ENCODE measurements around the gene CDCA5.
A peak's percentile ranks its signal among the peaks of the same experiment; 100 is the strongest.

CDCA5 gene

GRCh38 chr11:65112546-65113360 lies 28.9 kb upstream of the CDCA5 start:
- DNase-seq (ENCODE audit: insufficient read length, low spot score), result peak; percentile 55
- TF ChIP-seq, protein P1, sequence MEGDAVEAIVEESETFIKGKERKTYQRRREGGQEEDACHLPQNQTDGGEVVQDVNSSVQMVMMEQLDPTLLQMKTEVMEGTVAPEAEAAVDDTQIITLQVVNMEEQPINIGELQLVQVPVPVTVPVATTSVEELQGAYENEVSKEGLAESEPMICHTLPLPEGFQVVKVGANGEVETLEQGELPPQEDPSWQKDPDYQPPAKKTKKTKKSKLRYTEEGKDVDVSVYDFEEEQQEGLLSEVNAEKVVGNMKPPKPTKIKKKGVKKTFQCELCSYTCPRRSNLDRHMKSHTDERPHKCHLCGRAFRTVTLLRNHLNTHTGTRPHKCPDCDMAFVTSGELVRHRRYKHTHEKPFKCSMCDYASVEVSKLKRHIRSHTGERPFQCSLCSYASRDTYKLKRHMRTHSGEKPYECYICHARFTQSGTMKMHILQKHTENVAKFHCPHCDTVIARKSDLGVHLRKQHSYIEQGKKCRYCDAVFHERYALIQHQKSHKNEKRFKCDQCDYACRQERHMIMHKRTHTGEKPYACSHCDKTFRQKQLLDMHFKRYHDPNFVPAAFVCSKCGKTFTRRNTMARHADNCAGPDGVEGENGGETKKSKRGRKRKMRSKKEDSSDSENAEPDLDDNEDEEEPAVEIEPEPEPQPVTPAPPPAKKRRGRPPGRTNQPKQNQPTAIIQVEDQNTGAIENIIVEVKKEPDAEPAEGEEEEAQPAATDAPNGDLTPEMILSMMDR (IDR thresholded peaks at IDR 0.05; ENCODE audit: insufficient read depth, missing control alignments), result peak; percentile 69
- no peak for FAIRE-seq

DNA sequence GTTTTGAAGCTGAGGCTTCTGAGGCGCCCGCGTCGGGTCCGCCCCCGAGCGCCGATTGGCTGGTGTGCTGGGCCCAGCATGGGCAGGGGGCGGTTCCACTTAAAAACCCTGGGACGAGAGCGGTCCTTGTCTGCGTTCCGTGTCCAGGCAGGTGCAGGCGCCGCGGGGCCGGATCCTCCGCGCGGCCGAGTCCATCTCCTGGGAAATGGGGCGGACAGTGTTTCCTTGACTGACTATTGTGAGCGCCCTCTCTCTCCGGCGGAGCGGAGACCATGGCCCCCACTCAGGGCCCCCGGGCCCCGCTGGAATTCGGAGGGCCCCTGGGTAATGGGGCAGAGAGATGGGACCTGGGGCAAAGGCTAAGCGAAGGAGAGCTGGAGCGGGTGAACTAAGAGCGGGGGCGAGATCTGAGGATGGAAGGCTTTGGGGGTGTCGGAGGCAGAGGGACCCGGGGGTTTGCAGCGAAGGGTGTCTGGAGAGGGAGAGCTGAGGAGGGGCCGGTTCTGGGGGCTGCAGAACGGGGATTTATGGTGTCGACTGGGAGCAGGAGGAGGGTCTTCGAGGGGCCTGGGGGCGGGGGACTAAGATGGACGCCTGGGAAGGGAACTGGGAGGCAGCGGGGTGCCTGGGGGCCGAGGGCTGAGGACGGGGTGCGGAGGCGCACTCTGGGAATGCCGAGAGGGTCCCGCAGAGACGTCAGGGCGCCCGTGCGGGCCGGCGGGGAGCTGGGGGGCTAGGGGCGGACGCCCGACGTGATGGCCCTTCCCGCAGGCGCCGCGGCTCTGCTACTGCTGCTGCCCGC lies 28.1 kb upstream of the CDCA5 start, which contains the start of gene TM7SF2:
TSS of gene TM7SF2 (plus strand) at position 129 of the 802 bp plus-strand sequence. CDS start at position 273, 144 bp downstream.
- TF ChIP-seq, protein P1 (IDR thresholded peaks at IDR 0.05; ENCODE audit: insufficient read depth, missing control alignments), result no peak
- FAIRE-seq, result no peak
- DNase-seq (ENCODE audit: insufficient read length, low spot score), result peak; percentile 96

- FAIRE-seq (no peak), DNase-seq (ENCODE audit: insufficient read length, low spot score) (no peak)
- TF ChIP-seq, protein P1 (IDR thresholded peaks at IDR 0.05; ENCODE audit: insufficient read depth, missing control alignments), result no peak
Observed at GRCh38 chr11:65111159-65111743, 27.4 kb upstream of the CDCA5 start.

- FAIRE-seq (no peak), DNase-seq (ENCODE audit: insufficient read length, low spot score) (peak; percentile 83)
- TF ChIP-seq, protein P1 (IDR thresholded peaks at IDR 0.05; ENCODE audit: insufficient read depth, missing control alignments), result peak; percentile 75
Observed at GRCh38 chr11:65110354-65110861, 26.6 kb upstream of the CDCA5 start.

- FAIRE-seq, result no peak
- TF ChIP-seq, protein P1 (IDR thresholded peaks at IDR 0.05; ENCODE audit: insufficient read depth, missing control alignments), result no peak
- no peak for DNase-seq (ENCODE audit: insufficient read length, low spot score)
Observed at GRCh38 chr11:65109231-65110198, 25.7 kb upstream of the CDCA5 start.

DNA sequence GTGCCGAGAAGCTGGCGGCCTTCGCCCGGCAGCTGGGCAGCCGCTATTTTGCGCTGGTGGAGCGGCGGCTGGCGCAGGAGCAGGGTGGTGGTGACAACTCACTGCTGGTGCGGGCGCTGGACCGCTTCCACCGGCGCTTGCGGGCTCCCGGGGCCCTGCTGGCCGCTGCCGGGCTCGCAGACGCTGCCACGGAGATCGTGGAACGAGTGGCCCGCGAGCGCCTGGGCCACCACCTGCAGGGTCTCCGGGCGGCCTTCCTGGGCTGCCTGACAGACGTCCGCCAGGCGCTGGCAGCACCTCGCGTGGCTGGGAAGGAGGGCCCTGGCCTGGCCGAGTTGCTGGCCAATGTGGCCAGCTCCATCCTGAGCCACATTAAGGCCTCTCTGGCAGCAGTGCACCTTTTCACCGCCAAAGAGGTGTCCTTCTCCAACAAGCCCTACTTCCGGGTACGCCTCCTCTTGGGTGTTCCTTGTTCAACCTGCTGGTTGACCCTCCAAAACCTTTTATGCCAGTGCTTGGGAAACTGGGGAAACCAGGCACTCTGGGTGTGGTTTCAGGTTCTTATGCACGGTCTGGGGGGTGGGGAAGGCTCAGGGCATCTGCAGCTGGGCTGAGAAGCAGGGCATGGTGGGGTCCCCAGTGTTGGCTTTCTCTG lies 24.8 kb upstream of the CDCA5 start:
- FAIRE-seq, result no peak
- TF ChIP-seq, protein P1 (IDR thresholded peaks at IDR 0.05; ENCODE audit: insufficient read depth, missing control alignments), result no peak
- no peak for DNase-seq (ENCODE audit: insufficient read length, low spot score)
